HG02642 (cell line): ENCODE data around the gene PRRC2B.
"Not testable (repeated sequence)": the region's sequence is repeated elsewhere in the genome, so short reads cannot be mapped to it uniquely, and the experiment has no call there.

Experiments used
- ATAC-seq: cut with Tn5 transposase; IDR thresholded peaks from one replicate; pipeline ENCODE4 v1.9.1; 2021; ENCODE audit warnings: mild to moderate bottlenecking; ENCODE audit not compliant: unreplicated experiment, poor library complexity

The PRRC2B gene

GRCh38 chr9:131432597-131433301 is 38.9 kb downstream of the PRRC2B start:
- ATAC-seq, result no peak

GRCh38 chr9:131433302-131433854 is 39.5 kb downstream of the PRRC2B start:
- ATAC-seq, result no peak

- ATAC-seq, result no peak
These were observed 40.8 kb downstream of the PRRC2B start for GRCh38 chr9:131434673-131435072.

DNA sequence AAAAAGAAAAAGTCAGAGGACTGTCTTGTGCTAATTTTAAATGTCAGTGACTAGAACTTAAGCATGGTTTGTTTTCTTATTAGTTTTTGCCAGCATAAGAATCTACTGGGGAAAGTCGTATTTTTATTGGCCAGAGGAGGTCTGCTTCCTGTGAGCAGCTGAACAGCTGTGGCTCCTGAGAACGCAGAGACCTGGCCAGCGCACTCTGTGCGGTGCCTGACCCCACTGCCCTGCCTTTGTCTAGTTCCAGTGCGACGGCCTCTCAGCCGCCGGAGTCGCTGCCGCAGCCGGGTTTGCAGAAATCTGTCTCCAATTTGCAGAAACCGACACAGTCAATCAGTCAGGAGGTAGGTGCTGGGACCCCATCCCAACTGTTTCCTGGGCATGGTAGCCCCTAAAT is 42.5 kb downstream of the PRRC2B start:
- no peak for ATAC-seq

GRCh38 chr9:131436865-131437271 is 43.0 kb downstream of the PRRC2B start:
- no peak for ATAC-seq

DNA sequence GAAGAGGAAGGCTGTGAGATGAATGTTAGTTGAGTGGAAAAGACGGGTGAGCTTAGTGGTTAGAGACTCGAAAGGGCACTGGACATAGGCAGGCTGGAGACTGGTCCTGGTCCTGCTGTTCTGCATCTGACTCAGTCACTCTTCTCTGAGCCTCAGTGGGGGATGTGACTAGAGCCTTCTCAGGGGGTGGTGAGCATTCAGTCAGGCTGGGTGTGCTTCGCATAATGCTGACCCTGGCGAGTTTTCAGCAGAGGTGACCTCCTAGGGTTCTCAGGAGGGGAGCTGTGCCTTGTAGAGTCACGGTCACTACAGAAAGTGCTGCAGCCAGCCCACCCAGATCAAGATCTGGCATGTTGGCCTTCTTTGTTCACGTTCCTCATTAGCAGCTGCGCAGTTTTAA is 44.3 kb downstream of the PRRC2B start:
- no peak for ATAC-seq

- ATAC-seq, result no peak
These were observed 45.3 kb downstream of the PRRC2B start for GRCh38 chr9:131439224-131439623.

GRCh38 chr9:131441441-131441840 is 47.6 kb downstream of the PRRC2B start:
- no peak for ATAC-seq

GRCh38 chr9:131442351-131442750 is 48.5 kb downstream of the PRRC2B start:
- no peak for ATAC-seq

DNA sequence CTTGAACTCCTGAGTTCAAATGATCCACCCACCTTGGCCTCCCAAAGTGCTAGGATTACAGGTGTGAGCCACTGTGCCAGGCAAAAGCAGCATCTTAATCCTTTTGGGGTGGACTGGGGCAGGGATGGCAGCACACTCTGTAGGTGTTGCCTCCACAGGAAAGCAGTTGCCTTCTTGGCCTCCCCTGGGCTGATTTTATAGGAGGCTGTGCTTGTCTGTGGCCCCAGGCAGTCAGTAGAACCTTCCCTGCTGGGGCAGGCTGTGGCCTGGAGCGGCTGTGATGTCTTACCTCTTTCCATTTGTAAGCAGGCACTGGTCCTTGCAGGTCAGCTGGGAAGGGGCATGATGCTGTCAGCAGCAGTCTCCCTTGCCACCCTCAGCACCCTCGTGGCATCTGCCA is 49.8 kb downstream of the PRRC2B start:
- ATAC-seq, result no peak

GRCh38 chr9:131446276-131446675 is 52.4 kb downstream of the PRRC2B start:
- ATAC-seq, result no peak

- ATAC-seq, result no peak
These were observed 53.3 kb downstream of the PRRC2B start for GRCh38 chr9:131447148-131447547.

DNA sequence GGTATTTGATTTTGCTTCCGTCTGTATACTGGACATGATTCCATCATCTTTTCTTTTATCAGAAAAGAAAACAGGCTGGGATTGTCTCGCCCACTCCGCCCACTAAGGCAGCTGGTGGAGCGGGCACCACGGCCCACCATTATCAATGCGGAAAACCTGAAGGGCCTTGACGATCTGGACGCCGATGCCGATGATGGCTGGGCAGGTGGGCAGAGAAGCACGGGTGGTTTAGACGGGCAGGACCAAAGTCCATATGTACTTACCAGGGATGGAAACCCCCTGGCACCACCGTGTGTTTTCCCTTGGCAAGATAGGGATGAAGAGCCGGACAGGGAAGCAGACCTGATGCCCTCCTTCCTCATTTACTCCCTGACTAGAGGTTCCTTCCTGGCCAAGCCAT is 53.7 kb downstream of the PRRC2B start:
- no peak for ATAC-seq

DNA sequence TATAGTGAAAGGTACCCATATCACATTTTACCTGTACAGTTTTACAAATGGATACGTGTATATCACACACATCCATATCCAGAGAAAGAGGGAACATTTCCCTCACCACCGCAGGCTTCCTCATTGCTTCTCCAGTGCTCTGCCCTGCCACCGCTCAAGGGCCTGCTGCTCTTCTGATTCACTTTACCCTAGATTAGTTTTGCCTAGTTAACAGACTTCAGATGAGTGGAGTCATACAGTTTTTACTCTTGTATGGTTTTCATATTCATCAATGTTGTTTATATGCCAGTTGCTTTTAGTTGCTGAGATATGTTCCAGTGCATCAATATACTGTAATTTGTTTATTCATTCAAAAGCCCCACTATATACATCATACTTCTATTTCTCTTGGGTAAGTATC is 54.9 kb downstream of the PRRC2B start:
- no peak for ATAC-seq

DNA sequence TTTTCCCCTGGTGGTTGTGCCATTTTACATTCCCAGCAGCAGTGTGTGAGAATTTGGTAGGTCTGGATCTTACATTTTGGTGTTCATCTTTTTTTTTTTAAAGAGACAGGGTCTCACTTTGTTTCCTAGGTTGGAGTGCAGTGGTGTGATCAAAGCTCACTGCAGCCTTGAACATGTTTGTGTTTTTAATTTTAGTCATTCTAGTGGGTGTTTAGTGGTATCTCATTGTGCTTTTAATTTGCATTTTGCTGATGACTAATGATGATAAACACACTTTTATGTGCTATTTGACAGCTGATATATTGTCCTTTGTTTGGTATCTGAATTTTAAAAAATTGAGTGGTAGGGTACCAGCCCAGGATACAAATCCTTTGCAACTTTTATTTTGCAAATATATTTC is 55.4 kb downstream of the PRRC2B start:
- ATAC-seq, result no peak

- no peak for ATAC-seq
These were observed 60.1 kb downstream of the PRRC2B start for GRCh38 chr9:131454028-131454427.

DNA sequence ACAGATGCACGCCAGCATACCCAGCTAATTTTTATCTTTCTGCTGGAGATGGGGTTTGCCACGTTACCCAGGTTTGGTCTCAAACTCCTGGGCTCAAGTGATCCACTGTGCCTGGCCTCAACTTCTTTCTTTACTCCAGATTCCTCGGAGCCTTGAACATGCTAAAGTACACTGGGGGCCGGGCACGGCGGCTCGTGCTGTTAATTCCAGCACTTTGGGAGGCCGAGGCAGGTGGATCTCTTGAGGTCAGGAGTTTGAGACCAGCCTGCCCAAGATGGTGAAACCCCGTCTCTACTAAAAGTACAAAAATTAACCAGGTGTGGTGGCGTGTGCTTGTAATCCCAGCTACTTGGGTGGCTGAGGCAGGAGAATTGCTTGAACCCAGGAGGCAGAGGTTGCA is 61.8 kb downstream of the PRRC2B start:
- not testable (repeated sequence) for ATAC-seq

- no peak for ATAC-seq
These were observed 63.9 kb downstream of the PRRC2B start for GRCh38 chr9:131457746-131458145.

DNA sequence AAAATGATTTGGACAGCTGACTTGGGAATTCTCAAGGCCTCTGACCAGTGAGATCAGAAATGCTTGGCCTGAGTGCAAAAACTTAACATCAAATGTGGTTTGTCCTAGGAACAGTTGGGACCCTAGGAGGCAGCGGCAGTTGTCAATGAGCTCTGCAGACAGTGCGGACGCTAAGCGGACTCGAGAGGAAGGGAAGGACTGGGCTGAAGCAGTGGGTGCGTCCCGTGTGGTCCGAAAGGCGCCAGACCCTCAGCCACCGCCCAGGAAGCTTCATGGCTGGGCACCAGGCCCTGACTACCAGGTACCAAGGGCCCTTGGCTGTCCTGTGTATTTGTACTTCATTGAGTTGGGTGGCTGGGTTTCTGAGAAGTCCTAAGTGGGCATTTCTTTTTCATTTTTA is 65.2 kb downstream of the PRRC2B start:
- ATAC-seq, result no peak

GRCh38 chr9:131461166-131461565 is 67.3 kb downstream of the PRRC2B start:
- no peak for ATAC-seq

GRCh38 chr9:131464354-131465000 is 70.6 kb downstream of the PRRC2B start:
- no peak for ATAC-seq

DNA sequence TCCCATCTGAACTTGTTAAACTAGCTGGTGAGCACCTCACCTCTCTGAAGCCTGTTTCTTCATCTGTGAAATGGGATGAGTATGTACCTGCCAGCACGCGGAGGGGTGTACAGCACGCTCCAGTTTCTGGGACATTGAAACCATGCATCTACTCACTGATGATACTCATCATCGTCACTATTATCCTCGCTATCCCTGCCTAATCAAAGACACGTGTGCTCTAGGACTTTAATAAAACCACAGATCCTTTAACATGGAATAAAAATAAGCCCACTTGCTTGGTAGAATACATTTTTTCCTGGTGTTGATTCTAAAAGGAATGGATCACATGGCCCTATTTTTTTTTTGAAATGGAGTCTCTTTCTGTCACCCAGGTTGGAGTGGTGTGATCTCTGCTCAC is 71.5 kb downstream of the PRRC2B start:
- ATAC-seq, result no peak
